ENCODE measurements around the gene CUTC. TPM values are rescaled to one million over a fixed set of nuclear protein-coding genes. Genes with fewer than 3 reads are reported as not detected.
"Not testable (repeated sequence)": the region's sequence is repeated elsewhere in the genome, so short reads cannot be mapped to it uniquely, and the experiment has no call there.

Gene CUTC
- total RNA-seq, 1 experiment from 2014 or later = 19.6 TPM

- DNase-seq (ENCODE audit: low read depth) = peak; percentile 17
Measured at GRCh38 chr10:99742701-99743100, 10.7 kb downstream of the CUTC start.

DNA sequence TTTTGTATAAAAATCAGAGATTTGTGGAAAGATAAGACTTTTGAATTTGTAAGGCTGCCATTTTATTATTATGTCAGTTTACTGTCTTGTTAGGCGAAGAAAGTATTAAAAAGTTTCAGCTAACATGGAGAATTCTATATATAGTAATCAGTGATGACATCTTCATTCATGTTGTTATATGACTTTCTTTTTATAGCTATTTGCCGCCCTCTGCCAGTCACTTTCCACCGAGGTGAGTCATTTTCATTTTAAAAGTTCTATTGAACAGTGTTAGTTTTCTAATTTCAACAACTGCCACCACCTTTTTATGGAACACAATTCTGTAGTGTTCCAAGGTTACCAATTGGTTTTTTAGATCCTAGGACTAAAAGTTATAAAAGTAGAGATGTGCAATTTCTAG, 11.8 kb downstream of the CUTC start:
- peak; percentile 6 for DNase-seq (ENCODE audit: low read depth)

- not testable (repeated sequence) for DNase-seq (ENCODE audit: low read depth)
Measured at GRCh38 chr10:99746166-99746565, 14.1 kb downstream of the CUTC start.

- DNase-seq (ENCODE audit: low read depth) = no peak
Measured at GRCh38 chr10:99748823-99749451, 16.9 kb downstream of the CUTC start.

- no peak for DNase-seq (ENCODE audit: low read depth)
Measured at GRCh38 chr10:99750641-99751040, 18.6 kb downstream of the CUTC start.

DNA sequence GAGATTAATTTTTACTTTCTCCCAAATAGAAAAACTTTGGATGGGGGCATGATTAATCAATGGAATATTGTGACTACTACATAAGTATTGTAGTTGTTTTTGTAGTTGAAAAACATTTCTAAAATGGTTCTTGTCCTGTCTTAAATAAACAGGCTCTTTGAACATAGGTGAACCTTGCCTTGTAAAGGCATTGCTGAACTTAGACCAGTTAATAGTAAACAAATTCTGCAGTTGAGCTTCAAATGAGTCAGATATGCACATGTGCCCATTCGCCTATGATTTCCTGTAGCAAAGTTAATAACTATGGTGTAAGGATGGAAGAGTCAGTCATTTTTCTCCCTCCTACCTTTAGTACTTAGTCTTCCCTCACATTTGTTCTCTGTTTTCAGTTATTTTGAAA, 22.6 kb downstream of the CUTC start:
- DNase-seq (ENCODE audit: low read depth) = no peak

DNA sequence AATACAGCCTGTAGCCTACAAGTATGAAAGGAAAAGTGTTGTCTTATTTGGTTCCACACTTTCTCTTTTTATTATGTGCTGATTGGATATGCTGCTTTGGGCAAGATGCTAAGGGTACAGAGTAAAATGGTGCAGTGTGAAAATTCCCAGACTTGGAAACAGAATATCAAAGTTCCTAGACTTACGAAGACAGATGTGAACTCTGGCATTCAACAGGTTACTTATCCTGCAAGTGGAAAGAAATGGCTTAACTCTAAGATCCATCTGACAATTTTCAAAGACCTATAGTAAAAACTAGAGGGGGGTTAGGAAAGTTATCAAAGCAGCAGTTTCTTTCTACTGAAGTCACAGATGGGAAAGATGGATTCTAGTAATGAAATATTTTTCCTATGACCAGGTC, 24.1 kb downstream of the CUTC start:
- no peak for DNase-seq (ENCODE audit: low read depth)

DNA sequence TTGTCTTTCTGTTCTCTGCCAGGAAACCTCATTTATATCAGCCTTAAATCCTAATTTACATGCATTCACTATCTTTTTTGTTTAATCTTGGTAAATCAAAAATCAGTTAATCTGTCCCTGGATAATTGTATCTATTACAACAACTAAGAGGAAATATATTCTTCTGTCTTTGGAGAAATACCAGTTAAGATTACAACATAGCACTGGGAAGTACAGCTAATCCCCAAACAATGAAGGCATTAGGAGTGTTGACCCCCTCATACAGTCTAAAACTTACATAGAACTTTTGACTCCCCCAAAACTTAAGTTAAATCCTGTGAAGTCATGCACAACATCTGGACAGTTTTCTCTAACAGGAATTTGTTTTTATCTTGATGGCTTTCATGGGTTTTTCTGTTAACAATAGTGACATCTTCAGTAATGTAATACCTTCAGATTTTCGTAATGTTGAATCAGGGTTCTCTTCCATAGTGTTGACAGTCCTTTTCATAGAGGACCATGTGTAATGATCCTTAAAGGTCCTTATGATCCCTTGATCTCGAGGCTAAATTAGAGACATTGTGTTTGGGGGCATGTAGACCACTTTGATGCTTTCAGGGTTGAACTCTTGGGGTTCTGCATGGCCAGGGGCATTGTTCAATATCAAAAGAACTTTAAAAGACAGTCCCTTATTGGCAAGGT, 26.3 kb downstream of the CUTC start:
- DNase-seq (ENCODE audit: low read depth) = no peak

DNA sequence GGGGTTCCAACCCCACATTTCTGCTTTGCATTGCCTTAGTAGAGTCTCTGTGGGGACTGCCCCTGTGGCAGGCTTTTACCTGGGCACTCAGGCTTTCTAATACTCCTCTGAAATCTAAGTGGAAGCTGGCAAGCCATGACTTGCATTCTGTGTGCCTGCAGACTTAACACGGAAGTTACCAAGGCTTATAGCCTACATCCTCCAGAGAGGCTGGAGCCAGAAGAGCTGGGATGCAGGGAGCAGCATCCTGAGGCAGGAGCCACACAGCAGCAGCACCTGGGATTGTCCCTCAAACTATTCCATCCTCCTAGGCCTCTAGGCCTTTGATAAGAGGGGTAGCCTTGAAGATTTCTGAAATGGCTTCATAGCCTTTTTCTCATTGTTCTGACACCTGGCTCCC, 28.3 kb downstream of the CUTC start:
- DNase-seq (ENCODE audit: low read depth) = no peak

GRCh38 chr10:99761365-99761764, 29.3 kb downstream of the CUTC start:
- no peak for DNase-seq (ENCODE audit: low read depth)

GRCh38 chr10:99765672-99766301, 33.8 kb downstream of the CUTC start:
- no peak for DNase-seq (ENCODE audit: low read depth)

DNA sequence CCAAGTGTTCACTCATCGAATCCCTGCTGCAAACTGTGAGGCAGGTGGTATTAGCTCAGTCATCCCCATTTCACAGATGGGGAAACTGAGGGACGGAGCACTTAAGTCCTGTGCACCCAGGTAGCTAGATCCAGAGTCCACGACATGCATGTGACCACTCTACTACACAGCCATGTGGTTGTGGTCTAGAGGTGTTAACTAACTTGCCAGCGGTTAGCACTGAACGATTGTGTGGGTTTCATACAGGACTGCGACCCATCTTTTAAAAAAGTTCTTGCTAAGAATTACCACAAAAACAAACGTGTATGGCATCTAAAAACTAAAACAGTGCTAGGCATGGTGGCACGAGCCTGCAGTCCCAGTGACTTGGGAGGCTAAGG, 34.3 kb downstream of the CUTC start:
- DNase-seq (ENCODE audit: low read depth) = no peak

DNA sequence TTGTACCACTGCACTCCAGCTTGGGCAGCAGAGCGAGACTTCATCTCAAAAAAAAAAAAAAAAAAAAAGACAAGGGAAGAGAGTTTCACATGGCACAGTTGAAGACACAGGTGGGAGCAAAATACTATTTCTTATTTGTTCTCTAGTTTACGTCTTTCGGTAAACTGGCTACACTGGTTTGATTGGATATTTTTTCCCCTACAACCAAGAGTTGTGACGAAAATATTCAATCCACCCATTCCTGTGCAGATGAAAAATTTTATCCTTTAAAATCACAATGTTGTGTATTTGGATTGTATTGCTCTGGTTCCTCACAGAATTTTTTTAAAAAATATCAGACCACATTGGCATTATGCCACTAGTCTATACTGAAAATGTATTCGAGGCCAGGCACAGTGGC, 35.9 kb downstream of the CUTC start:
- DNase-seq (ENCODE audit: low read depth) = no peak

- no peak for DNase-seq (ENCODE audit: low read depth)
Measured at GRCh38 chr10:99768556-99768955, 36.5 kb downstream of the CUTC start.

DNA sequence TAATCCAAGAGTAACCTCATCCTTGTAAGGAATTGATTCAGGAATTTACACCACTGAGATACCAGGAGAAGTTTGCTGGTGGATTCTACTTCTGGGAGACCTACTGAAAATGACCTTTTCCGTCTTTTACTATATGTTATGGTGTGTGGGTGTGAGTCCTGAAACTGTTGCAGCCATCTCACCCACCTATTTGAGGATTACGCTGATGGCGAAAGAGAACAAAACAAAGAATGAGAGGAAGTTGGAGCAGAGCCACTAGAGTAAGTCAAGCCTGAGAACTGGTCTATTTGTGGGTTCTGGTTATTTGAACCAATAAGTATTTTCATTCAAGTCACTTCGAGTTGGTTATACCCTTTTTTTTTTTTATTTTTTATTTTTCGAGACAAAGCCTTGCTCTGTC, 37.7 kb downstream of the CUTC start:
- no peak for DNase-seq (ENCODE audit: low read depth)

DNA sequence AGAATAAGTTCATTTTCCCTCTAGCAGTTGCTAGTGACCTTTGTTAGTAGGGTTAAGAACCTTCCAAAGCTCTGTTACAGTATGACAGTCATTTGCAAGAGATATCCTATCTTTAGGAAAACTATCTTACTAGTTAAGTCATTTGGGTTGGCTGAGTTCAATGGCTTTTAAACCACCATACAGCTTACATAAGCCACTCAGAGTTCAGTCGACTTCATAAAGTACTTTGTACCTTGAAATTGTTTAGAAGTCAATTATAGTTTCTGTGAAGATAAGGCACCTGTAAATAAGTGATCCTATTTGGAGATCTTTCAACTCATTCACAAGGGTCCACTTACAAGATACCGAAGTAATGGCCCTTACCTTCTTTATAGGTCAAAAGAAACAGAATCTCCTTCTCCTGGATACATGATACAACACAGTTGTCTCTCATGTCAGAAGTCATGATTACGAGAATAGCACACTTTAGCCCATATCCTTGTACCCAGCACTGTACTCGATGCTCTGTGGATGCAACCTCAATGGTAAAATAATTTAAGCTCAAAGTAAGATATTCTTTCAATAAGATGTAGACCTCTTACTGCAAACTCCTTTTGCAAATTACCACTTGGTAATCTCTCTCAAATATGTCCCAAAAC, 38.5 kb downstream of the CUTC start:
- no peak for DNase-seq (ENCODE audit: low read depth)

DNA sequence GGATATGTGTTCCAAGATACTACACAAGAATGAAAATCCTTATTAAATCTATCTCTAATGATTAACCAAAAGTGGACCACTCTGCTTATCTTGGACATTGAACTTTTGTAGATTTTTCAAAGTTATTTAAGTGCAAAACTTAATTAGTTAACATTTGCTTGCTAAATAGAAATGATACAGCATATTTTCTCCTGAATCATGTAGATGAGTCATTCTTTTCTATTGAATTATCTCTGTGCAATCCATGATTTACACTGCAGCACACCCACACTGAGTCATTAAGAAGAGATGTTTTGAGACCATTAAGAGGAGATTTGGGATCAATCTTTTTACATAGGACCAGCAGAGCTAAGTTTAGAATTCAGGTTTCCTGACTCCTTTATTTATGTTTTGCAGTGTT, 43.8 kb downstream of the CUTC start:
- peak; percentile 78 for DNase-seq (ENCODE audit: low read depth)

DNA sequence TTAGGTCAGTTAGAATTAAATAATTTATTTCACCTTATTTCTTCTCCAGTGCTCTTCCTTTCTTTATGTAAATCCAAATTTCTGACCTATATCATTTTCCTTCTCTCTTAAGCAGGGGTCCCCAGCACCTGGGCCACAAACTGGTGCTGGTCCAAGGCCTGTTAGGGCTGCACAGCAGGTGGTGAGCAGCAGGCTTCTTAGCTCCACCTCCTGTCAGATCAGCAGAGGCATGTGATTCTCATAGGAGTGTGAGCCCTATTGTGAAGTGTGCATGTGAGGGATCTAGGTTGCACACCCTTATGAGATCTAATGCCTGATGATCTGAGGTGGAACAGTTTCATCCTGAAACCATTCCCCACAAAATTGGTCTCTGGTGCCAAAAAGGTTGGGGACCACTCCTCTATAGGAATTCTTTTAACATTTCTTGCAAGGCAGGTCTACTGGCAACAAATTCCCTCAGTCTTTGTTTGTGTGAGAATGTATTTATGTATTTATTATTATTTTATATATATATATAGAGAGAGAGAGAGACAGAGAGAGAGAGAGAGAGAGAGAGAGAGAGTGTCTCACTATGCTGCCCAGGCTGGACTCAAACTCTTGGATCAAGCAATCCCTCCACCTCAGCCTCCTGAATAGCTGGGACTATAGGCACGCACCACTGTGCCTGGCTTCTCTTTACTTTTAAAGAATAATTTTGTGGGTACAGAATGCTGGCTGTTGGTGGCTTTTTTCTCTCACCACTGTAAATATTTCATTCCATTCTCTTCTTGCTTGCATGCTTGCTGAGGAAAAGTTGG, 46.1 kb downstream of the CUTC start:
- DNase-seq (ENCODE audit: low read depth) = no peak

DNA sequence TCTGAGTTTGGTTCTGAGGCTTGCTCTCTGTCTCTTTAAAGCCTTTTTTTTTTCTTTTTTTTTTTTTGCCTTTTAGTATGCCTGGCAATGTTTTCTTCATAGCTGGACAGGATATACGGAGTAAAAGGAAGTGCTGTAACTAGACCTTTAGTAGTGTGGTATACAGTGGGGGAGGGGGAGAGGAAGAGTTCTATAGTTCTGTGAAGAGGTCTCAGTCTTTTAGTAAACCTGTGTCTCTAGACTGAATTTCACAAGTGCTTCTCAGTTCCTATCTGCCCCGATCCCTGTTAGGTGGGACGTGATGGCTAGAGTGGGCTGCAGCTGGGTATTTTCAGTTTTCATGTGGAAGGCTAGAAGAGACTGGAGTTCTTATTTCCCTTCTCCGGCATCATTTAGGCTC, 47.3 kb downstream of the CUTC start:
- peak; percentile 81 for DNase-seq (ENCODE audit: low read depth)

GRCh38 chr10:99781734-99782429, 49.8 kb downstream of the CUTC start:
- DNase-seq (ENCODE audit: low read depth) = no peak

All from RPMI7951 (cell line).